Measurements from ENCODE around the gene MOB3A.
A peak's percentile ranks its signal among the peaks of the same experiment; 100 is the strongest.
"Not testable (repeated sequence)": the region's sequence is repeated elsewhere in the genome, so short reads cannot be mapped to it uniquely, and the experiment has no call there.

Gene MOB3A

DNA sequence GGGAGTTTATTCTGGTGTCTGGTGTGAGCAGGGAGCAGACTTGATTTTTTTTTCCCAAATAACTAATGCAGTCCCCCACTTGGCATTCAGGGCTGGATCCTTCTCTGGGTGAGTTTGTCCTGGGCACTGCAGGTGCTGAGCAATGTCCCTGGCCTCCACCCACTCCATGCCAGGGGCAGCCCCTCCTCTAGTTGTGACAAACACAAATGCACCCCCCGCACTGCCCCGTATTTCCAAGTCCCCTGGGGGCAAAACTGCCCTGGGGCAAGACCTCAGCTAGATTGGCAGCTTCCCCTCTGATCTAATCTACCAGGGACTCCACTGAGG is 6.4 kb downstream of the MOB3A start:
- DNase-seq (ENCODE audit: low read depth, low spot score) = no peak
- Histone ChIP-seq H3K4me3 (ENCODE audit: insufficient read length, low read depth) (no peak overlapping the region), H3K27me3 (ENCODE audit: insufficient read depth, insufficient read length) (no peaks in the 10 kb centered on the region), H3K4me1 (ENCODE audit: insufficient read depth, insufficient read length) (peaks cover 16% of the 10 kb centered on the region), H3K36me3 (ENCODE audit: insufficient read depth, insufficient read length, low read length) (peaks cover 17% of the 10 kb centered on the region), H3K9ac (ENCODE audit: insufficient read length, low read depth) (peak overlapping the region; percentile 39), H3K9me3 (ENCODE audit: insufficient read depth, low read length) (no peaks in the 10 kb centered on the region)
- no peak for TF ChIP-seq YY1 (IDR thresholded peaks at IDR 0.05; ENCODE audit: insufficient read depth, insufficient read length)

DNA sequence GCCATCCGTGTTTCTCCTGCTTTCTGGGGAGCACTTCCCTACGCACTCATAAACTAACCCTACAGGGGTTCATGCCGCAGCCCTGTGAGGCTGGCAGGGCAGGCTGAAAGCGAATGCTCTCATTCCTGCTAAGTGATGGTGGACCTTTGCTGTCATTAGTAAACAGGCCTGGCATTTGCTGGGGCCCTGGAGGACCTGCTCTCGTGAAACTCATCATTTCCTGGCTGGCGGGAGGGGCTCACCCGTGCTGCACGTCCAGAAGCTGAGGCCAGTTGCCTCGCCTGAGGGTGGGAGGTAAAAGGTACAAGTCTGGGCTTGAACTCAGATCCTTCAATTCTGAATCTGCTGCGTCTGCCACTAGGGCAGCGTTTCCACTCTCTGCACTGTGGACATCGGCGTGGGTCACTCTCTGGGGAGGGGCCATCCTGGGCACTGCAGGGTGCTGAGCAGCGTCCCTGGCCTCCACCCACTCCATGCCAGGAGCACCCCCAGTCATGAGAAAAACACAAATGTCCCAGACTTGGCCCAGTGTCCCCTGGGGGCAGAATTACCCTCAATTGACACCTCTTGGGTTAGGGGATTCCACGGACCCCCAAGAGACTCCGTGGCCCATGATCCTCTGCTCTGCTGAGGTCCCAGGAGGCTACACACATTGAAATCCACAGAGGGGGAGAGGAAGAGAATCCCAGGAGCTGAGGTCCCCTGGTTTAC is 7.0 kb downstream of the MOB3A start:
- H3K4me3 ChIP-seq (ENCODE audit: insufficient read length, low read depth) = no peak overlapping the region
- H3K9ac ChIP-seq (ENCODE audit: insufficient read length, low read depth) = peak overlapping the region; percentile 39

DNA sequence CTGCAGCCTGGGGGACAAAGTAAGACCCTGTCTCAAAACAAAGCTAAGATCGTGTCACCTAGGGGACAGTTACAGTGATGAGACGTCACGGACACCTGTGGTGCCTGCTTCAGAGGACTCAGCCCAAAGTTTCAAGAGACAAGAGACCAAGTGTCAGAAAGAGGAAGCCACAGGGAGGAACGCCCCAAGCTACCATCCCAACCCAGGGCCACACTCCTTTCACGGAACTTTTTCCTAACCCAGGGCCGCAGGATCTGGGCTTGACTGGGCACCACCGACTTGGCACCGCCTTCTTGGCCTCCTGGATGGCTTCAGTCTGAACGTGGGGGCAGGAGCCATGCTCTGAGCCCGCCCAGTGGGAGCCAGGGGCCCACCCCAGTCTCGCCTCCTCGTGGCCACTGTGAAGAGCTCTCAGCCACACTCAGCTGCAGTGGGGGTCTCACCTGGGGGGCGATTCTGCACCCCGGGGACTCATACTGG is 8.5 kb downstream of the MOB3A start:
- TF ChIP-seq SUZ12 (IDR thresholded peaks at IDR 0.05; ENCODE audit: extremely low read depth, insufficient read depth, insufficient read length) (no peak), ZNF274 (IDR thresholded peaks at IDR 0.05; ENCODE audit: low read depth, low read length) (no peak), YY1 (IDR thresholded peaks at IDR 0.05; ENCODE audit: insufficient read depth, insufficient read length) (no peak)
- Histone ChIP-seq H3K9me3 (ENCODE audit: insufficient read depth, low read length) (no peaks in the 10 kb centered on the region), H3K27me3 (ENCODE audit: insufficient read depth, insufficient read length) (no peaks in the 10 kb centered on the region), H3K36me3 (ENCODE audit: insufficient read depth, insufficient read length, low read length) (peaks cover 13% of the 10 kb centered on the region), H3K4me1 (ENCODE audit: insufficient read depth, insufficient read length) (peaks cover 19% of the 10 kb centered on the region), H3K4me3 (ENCODE audit: insufficient read length, low read depth) (no peak overlapping the region), H3K9ac (ENCODE audit: insufficient read length, low read depth) (no peak overlapping the region)
- no peak for DNase-seq (ENCODE audit: low read depth, low spot score)

More for the DNA sequence above, 7.0 kb downstream of the MOB3A start:
- Histone ChIP-seq H3K9me3 (ENCODE audit: insufficient read depth, low read length) (no peaks in the 10 kb centered on the region), H3K4me1 (ENCODE audit: insufficient read depth, insufficient read length) (peaks cover 16% of the 10 kb centered on the region), H3K27me3 (ENCODE audit: insufficient read depth, insufficient read length) (no peaks in the 10 kb centered on the region), H3K36me3 (ENCODE audit: insufficient read depth, insufficient read length, low read length) (peaks cover 18% of the 10 kb centered on the region)
- TF ChIP-seq SUZ12 (IDR thresholded peaks at IDR 0.05; ENCODE audit: extremely low read depth, insufficient read depth, insufficient read length) (no peak), YY1 (IDR thresholded peaks at IDR 0.05; ENCODE audit: insufficient read depth, insufficient read length) (no peak), ZNF274 (IDR thresholded peaks at IDR 0.05; ENCODE audit: low read depth, low read length) (no peak)
- no peak for DNase-seq (ENCODE audit: low read depth, low spot score)

DNA sequence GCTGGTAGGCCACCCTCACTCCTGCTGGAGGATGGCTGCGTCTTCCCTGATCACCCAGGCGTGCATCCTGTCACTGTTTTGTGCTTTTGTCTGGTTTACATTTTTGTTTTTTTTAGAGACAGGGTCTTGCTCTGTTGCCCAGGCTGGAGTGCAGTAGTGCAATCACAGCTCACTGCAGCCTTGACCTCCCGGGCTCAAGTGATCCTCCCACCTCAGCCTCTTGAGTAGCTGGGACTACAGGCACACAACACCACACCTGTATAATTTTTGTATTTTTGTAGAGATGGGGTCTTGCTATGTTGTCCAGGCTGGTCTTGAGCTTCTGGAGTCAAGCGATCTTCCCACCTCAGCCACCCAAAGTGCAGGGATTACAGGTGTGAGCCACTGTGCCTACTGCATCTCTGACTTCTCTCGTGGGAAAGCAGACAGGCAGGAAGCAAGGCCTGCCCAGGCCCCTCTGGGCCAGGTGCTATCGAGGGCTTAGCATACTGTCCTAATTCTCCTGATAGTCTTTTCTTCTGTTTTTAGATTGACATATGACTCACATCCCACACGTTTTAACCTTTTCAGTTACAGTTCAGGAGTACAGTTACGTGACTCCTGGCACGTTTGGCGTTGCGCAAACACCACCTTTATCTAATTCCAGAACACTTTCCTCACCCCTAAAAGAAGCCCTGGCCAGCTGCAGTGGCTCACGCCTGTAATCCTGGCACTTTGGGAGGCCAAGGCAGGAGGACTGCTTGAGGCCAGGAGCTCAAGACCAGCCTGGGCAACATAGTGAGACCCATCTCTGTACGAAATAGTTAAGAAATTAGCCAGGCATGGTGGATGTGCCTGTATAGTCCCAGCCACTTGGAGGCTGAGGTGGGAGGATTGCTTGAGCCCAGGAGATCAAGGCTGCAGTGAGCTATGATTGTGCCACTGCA is 9.2 kb downstream of the MOB3A start:
- not testable (repeated sequence) for DNase-seq (ENCODE audit: low read depth, low spot score); H3K4me3 ChIP-seq (ENCODE audit: insufficient read length, low read depth); H3K9ac ChIP-seq (ENCODE audit: insufficient read length, low read depth); H3K9me3 ChIP-seq (ENCODE audit: insufficient read depth, low read length); H3K27me3 ChIP-seq (ENCODE audit: insufficient read depth, insufficient read length)
- H3K4me1 ChIP-seq (ENCODE audit: insufficient read depth, insufficient read length) = peaks cover 19% of the 10 kb centered on the region
- peaks cover 19% of the 10 kb centered on the region for H3K36me3 ChIP-seq (ENCODE audit: insufficient read depth, insufficient read length, low read length)

DNA sequence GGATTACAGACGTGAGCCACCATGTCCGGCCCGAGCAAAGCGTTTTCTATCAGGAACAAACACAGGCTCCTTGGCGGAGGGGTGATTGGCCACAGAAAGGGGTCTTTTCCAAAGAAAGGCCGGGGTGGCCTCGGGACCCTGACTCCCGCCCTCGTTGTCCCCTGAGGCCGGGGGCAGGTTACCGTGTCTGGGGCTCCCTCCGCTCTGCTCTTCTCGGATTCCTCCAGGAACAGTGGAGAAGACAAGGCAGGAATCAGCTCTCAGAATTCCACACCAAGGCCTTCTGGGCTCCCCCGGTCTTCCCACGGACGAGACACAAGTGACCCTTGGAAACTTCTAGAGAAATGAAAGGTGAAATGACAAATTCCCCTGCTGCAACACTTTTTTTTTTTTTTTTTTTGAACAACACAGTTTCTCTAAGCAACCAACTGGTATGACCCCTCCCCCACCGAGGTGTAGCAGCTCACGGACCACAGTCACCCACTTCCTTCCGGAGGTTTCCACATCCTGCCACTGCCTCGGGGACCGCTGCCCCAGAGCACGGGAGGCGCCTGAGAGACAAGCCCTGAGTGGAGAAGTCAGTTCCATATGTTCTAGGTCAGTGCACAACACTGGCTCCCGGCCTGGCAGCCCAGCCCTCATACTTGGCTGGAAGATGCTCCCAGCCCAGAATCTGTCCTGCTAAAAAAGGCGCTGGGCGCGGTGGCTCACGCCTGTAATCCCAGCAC is 11.0 kb downstream of the MOB3A start:
- DNase-seq (ENCODE audit: low read depth, low spot score) = no peak
- no peak for TF ChIP-seq SUZ12 (IDR thresholded peaks at IDR 0.05; ENCODE audit: extremely low read depth, insufficient read depth, insufficient read length)
- TF ChIP-seq YY1 (IDR thresholded peaks at IDR 0.05; ENCODE audit: insufficient read depth, insufficient read length) = no peak
- TF ChIP-seq ZNF274 (IDR thresholded peaks at IDR 0.05; ENCODE audit: low read depth, low read length) = no peak
- Histone ChIP-seq H3K4me1 (ENCODE audit: insufficient read depth, insufficient read length) (peaks cover 18% of the 10 kb centered on the region), H3K27me3 (ENCODE audit: insufficient read depth, insufficient read length) (no peaks in the 10 kb centered on the region), H3K9ac (ENCODE audit: insufficient read length, low read depth) (peak overlapping the region; percentile 17), H3K9me3 (ENCODE audit: insufficient read depth, low read length) (no peaks in the 10 kb centered on the region), H3K36me3 (ENCODE audit: insufficient read depth, insufficient read length, low read length) (peaks cover 27% of the 10 kb centered on the region), H3K4me3 (ENCODE audit: insufficient read length, low read depth) (no peak overlapping the region)

DNA sequence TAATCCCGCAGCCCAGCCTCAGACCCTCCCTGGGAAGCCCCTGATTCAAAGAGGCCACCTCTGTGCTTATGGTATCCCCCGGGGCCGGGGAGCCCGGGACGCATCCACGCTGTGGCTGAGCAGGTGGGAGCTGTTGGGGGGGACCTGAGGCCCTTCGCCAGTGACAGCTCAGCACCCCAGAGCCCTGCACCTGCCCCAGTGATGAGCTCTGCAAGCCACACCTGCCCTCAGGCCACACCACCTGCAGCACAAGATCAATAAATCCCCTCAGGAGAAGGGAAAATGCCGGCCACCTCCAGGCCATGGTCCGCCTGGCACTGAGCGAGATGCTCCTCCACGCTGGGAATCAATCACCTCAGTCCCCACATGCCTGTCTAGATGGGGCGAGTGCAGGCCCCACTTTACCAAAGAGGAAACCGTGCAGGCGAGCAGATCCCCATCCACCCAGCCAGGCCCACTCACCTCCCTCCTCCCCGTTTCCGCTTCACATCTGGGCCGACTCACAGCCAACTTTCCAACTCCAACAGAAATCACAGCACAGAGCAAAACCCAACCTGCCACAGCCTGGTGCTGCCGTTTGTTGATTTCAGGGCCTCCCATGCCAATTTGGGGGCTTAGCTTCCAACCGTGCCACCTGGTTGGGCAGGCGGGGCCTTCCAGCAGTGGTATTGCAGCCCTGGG is 12.8 kb downstream of the MOB3A start:
- Histone ChIP-seq H3K27me3 (ENCODE audit: insufficient read depth, insufficient read length) (no peaks in the 10 kb centered on the region), H3K9me3 (ENCODE audit: insufficient read depth, low read length) (no peaks in the 10 kb centered on the region), H3K4me1 (ENCODE audit: insufficient read depth, insufficient read length) (peaks cover 7% of the 10 kb centered on the region), H3K4me3 (ENCODE audit: insufficient read length, low read depth) (no peak overlapping the region), H3K36me3 (ENCODE audit: insufficient read depth, insufficient read length, low read length) (peaks cover 43% of the 10 kb centered on the region), H3K9ac (ENCODE audit: insufficient read length, low read depth) (peak overlapping the region; percentile 38)
- no peak for TF ChIP-seq YY1 (IDR thresholded peaks at IDR 0.05; ENCODE audit: insufficient read depth, insufficient read length)
- no peak for TF ChIP-seq SUZ12 (IDR thresholded peaks at IDR 0.05; ENCODE audit: extremely low read depth, insufficient read depth, insufficient read length)
- TF ChIP-seq ZNF274 (IDR thresholded peaks at IDR 0.05; ENCODE audit: low read depth, low read length) = no peak
- no peak for DNase-seq (ENCODE audit: low read depth, low spot score)
